Left lobe of liver (tissue), 2 donors: ENCODE data around the gene RUNX3. TPM values are rescaled to one million over a fixed set of nuclear protein-coding genes. Genes with fewer than 3 reads are reported as not detected.
"Not testable (repeated sequence)": the region's sequence is repeated elsewhere in the genome, so short reads cannot be mapped to it uniquely, and the experiment has no call there.

ENCODE experiments used
- ATAC-seq: fragments of 200-7000 bp; cut with Tn5 transposase; one replicate; pipeline ENCODE4 v1.9.1; 2020; ENCODE audit warnings: mild to moderate bottlenecking, moderate library complexity
- DNase-seq: peaks from one replicate; pipeline ENCODE4 v3.0.0-alpha.2; 2020; ENCODE audit warnings: low spot score
- total RNA-seq: library from RNA; stranded (reverse); gene quantifications from one replicate; pipeline ENCODE4 v1.2.1, GENCODE V29; 2021
- donor health status: DM: no; HTN: no; CAD: no; lungs with moderate emphysema.
- donor health status: DM: no; HTN: yes; CAD: no.

RUNX3 gene
- total RNA-seq, 1 donor from 2014 or later, result 0.86 TPM

DNA sequence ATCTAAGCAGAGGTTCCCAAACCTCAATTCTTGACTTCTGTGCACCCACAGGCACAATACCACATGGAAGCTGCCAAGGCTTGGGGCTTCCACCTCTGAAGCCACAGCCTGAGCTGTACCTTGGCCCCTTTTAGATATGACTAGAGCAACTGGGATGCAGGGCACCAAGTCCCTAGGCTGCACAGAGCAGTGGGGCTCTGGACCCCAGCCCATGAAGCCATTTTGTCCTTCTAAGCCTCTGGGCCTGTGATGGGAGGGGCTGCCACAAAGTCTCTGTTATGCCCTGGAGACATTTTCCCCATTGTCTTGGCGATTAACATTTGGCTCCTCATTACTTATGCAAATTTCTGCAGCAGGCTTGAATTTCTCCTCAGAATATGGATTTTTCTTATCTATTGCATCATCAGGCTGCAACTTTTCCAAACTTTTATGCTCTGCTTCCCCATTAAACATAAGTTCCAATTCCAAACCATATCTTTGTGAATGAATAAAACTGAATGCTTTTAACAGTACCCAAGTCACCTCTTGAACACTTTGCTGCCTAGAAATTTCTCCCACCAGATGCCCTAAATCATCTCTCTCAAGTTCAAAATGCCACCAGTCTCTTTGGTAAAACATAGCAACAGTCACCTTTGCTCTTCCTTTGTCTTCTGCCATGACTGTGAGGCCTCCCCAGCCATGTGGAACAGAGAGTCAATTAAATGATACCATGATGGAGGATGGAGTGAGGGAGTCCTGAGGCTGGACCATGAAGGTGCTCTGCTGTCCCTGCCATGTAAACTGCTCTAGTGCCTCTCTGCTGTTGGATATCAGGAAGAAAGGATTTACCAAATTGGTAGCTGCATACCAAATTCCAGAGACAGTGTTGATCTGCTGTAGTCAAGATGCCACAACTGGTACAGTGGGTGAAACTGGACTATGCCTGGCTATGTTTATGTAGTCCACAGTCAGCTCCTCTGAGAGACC lies 37.6 kb downstream of the RUNX3 start:
- DNase-seq, result peak; percentile 31
- ATAC-seq, result no peak

DNA sequence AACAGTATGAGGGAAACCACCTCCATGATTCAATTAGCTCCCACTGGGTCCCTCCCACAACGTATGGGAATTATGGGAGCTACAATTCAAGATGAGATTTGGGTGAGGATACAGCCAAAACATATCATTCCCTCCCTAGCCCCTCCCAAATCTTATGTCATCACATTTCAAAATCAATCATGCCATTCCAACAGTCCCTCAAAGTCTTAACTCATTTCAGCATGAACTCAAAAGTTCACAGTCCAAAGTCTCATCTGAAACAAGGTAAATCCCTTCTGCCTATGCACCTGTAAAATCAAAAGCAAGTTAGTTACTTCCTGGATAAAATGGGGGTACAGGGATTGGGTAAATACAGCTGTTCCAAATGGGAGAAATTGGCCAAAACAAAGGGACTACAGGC lies 38.7 kb downstream of the RUNX3 start:
- not testable (repeated sequence) for DNase-seq
- ATAC-seq, result peak; percentile 64

DNA sequence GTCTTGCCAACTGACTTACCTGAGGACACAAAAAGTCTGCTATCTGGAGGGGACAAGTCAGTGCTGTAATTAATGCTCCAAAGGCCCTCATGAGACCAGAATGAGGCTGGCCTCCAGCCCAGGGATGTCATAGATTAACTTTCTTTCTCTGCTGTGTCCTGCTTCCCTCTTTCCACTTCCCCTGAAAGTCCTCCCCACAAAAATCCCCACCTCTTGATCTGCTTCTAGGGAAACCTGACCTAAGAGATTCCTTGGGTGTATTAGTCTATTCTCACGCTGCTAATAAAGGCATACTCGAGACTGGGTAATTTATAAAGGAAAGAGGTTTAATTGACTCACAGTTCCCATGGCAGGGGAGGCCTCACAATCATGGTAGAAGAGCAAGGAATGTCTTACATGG lies 39.2 kb downstream of the RUNX3 start:
- peak; percentile 47 for DNase-seq
- ATAC-seq, result peak; percentile 85

DNA sequence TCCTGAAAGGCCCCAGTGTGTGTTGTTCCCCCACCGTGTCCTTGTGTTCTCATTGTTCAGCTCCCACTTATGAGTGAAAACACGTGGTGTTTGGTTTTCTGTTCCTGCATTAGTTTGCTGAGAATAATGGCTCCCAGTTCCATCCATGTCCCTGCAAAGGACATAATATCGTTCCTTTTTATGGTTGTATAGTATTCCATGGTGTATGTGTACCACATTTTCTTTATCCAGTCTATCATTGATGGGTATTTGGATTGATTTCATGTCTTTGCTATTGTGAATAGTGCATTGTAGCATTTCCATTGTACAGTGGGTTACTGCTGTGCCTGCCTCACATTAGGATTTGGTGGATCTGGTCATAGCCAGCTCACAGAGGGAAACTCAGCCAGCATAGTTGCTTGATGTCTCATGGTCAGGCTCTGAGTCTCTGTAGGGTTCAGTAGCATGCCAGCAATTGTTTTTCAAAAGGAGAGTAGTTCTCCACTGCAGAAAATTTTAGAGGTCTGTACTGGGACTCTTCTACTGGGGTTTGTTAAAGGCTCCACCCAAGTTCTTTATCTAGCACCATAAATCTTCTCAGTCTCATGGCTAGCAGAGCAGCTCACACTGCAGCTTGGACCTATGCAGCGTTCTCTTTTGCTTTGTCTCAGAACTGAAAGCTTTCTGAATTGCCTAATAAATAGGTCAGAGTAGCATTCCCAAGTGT lies 41.0 kb downstream of the RUNX3 start:
- ATAC-seq, result no peak

DNA sequence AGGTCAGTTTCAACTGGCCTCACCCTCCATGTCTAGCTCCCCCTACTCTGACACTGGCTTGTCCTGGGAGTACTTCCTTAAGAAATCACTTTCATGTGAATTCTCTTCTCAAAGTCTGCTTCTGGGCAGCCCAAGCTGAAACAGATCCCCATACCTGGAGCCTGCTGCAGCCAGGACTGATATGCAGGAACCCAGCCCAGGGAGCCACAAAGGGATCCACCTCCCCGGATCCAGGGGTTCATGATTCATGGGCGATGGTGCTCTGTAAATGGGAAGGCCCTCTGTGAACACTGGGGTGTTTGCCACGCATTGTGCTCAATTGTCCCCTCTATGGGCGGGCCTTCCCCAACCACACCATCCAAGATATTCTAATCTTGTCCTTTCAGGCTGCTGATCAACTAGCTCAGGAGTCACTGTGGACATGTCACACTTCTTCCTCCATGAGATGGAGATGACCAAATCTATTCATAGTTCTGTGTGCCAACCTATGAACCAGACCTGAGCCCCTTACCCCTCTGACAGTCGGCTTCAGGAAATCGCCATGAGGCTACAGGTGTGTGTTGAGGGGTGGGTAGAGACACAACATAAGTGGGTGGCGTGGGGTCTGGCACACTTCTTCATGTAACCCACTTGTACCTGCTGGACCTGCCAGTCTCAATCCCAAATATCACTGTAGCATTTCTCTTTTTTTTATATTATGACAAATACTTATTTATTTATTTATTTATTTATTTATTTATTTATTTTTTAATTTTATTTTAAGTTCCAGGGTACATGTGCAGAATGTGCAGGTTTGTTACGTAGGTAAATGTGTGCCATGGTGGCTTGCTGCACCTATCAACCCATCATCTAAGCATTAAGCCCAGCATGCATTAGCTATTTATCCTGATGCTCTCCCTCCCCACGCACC lies 41.8 kb downstream of the RUNX3 start:
- DNase-seq, result peak; percentile 35
- ATAC-seq, result no peak

More for the DNA sequence above, 41.0 kb downstream of the RUNX3 start:
- no peak for DNase-seq

DNA sequence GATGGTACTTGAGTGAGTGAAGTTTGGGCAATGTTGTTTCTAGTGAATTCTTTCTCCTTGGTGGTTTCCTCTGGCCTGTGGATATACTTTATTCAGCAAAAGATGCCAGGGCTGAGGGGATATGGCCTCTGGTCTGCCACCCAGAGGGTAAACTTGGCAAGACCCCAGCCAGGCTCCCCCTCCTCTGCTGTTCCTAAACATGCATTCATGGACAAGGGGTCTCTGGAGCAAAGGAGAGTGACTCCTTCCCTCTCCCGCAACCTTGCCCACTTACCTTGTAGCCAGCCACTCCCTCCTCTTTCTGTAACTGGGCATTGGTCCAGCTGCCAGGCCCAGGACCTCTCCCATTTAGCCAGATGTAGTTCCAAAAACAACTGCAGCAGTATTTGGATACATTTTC lies 43.8 kb downstream of the RUNX3 start:
- peak; percentile 23 for DNase-seq
- no peak for ATAC-seq

DNA sequence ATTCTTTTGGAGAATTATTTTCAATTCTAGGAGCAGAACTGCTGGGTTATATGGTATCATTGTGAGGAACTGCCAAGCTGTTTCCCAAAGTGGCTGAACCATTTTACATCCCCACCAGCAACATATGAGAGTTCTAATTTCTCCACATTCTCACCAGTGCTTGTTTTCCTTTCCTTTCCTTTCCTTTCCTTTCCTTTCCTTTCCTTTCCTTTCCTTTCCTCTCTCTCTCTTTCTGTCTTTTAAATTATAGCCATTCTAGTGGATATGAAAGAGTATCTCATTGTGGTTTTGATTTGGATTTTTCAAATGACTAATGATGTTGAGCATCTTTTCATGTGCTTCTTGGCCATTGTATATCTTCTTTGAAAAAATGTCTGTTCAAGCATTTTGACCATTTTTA lies 45.3 kb downstream of the RUNX3 start:
- DNase-seq, result no peak
- no peak for ATAC-seq

DNA sequence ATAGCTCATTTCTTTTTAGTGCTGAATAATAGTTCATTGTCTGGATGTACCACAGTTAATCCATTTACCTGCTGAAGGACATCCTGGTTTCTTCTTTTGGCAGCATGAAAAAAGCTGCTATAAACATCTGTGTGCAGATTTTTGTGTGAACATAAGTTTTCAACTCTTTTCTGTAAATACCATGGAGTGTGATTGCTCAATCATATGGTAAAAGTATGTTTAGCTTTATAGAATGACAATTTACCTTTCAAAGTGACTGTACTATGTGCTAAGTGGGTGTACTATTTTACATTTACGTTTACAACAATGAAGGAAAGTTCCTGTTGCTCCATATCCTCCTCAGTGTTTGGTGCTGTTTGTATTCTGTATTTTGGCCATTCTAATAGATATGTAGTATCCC lies 49.0 kb downstream of the RUNX3 start:
- no peak for ATAC-seq
- DNase-seq, result no peak

DNA sequence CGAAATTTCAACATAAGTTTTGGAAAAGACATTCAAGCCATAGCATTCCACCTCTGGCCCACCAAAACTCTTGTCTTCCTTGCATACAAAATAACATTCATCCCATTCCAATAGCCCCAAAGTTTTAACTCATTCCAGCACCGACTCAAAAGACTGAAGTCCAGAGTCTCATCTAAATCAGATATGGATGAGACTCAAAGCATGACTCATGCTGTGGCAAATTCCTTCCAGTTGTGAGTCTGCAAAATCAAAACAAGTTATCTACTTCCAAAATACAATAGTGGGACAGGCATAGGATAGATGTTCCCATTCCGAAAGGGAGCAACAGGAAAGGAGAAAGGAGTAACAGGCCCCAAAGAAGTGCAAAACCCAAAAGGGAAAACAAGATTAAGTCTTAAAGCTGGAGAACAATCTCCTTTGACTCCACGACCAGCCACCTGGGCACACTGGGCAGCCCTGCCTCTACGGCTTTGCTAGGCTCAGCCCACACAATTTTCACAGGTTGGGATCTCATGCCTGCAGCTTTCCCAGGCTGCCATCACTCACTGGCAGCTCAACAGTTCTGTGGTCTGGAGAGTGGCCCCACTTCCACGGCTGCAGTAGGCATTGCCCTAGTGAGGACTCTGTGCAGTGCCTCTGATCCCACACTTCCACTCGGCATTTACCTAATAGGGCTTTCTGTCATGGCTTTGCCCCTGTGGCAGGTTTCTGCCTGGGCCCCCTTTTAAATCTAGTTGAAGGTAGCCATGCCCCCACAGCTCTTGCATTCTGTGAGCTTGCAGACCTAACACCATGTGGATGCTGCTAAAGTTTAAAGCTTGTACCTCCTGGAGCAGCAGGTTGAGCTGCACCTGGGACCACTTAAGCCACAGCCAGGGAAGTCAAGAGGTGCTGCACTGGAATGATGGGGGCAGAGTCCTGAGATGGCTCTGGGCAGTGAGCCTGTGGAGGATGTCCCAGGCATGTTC lies 51.0 kb downstream of the RUNX3 start:
- DNase-seq, result no peak
- ATAC-seq, result no peak

DNA sequence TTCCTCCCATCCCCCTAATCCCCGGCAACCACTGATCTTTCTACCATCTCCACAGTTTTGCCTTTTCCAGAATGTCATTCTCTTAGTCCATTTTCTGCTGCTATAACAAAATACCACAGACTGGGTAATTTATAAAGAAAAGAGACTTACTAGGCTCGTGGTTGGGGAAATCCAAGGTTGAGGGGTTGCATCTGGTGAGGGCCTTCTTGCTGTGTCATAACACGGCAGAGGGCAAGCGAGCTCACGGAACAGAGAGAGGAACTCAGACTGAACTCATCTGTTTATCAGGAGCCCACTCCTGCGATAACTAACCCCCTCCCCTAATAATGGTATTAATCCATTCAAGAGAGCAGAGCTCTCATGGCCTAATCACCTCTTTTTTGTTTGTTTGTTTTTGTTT lies 52.0 kb downstream of the RUNX3 start:
- ATAC-seq (no peak), DNase-seq (no peak)

DNA sequence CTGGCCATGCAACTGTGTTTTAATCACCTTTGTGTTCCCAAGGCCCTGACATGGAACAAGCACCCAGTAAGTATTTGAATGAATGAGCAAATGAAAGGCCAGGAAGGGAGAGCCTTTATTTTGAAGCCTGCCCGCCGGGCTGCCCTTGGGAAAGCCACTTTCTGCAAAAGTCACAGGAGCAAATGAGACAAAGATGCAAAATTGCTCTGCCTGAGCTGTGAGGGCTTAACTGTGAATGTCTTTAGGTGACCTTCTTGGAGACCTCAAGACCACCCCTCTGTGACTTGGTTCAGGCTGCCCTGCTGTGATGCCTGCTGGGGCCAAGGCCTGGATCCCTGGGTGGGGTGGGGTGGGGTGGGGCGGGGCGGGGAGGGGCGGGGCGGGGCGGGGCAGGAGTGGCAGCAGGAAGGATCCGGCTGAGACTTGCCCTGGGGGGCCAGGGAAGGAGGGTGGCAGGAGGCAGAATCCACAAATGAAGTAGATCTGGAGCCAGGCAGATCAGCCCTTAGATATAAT lies 54.0 kb downstream of the RUNX3 start:
- no peak for ATAC-seq
- DNase-seq, result no peak

DNA sequence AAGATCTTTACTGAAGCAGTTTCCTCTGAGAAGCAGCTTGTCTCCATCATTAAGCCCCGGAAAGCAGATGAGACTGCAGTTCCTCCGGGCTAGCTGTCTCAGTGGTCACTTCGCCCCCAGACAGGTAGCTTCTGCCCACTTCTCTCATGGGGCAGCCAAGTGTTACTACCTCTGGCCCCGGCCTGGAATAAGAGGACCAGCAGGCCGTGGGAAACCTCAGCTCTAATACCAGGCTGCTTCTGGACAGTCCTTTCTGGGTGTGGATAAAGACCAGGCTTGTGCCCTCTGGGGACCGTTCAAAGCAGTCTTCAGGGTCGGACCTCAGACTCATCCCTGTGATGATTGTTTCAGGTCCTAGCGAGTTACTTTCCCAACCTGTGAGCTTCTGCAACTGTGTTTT lies 54.8 kb downstream of the RUNX3 start:
- no peak for DNase-seq
- ATAC-seq, result no peak

DNA sequence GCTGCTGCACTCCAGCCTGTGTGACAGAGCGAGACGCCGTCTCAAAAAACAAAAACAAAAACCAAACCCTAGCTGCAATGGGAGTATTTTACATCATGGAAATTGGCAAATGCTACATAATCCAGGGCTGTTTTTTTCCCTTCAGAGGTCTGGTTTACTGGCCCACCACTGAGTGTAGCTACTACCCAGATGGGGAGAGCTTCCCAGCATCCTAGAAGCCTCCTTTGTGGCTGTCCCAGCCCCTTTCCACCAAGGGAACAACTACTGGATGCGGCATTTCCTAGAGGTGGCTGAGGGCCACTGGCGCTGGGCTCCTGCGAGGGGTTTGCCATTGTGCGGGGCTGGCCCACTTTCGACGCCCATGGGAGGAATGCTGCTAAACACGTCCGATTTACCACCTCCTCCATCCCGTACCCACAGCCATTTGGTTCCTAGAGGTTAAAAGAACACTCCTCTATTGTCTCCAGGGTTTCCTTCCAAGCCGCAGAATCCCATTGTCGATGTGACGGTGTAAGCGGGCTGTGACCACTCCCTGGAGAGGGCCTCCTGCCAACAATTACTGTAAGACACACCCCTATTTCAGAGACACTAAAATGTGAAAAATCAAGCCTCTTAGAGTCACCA lies 55.4 kb downstream of the RUNX3 start:
- DNase-seq, result peak; percentile 22
- no peak for ATAC-seq

DNA sequence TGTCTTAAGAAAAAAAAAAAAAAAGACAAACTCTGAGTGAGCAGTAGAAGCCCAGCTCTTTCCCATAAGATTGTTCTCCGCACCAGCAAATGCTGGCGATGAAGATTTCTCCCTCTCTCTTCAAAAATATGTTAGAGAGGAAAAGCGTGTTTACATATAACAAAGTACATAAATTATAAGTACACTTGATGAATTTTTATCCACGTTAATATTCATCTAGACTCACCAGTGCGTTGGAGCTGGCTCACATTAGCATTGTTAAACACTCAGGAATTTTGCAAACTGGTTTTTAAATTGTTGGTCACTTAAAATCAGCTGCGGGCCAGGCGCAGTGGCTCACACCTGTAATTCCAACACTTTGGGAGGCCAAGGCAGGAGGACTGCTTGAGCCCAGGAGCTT lies 56.0 kb downstream of the RUNX3 start:
- no peak for ATAC-seq
- DNase-seq, result no peak

DNA sequence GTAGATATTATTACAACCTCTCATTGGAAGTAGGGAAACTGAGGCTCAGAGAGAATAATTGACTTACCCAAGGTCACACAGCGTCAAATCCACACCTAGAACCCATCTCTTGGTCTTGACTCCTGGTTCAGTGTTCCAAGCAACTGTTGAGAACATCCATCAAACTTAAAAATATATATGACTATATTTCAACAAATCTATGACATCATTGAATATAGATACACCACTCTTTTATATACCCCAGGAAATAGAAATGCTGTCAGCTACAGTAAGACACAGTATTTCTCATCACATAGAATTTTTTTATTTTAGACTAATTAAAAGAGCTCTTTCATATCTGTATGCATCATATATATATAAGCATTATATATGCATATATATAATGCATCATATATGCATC lies 56.9 kb downstream of the RUNX3 start:
- ATAC-seq (no peak), DNase-seq (no peak)

DNA sequence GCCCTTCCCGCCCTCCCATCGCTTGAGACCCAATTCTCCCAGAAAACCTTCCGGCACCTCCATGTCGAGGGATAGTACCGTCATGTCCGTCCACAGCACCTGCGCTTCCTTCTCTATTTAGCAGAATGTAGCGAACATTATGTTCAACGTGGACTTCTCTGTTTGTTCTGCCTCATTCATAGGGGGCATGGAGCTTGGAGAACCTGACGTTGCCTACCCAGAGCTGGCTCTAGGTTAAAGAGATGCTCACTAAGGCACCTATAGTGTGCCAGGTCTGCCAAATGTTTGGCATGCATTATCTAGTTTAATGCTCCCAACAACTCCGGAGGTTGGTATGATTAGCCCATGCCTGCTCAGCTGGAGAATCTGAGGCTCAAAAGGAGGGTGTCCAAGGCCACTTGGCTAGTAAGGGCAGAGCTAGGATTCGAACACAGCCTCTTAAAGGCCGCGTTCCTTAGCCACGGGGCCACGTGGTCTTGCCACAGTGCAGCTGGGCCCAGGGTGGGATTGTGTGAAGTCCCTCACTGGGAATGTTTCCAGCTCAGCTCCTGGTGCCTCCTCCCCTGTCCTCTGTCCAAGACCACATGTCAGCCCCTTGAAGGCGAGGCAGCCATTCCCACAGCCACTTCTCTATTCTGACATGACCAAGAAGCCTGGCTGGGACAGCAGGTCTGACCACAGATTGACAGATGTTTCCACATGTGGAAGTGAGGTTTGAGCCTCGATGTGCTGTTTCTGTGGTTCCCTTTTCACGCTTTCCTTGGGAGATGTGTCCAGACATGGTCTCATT lies 57.8 kb downstream of the RUNX3 start:
- ATAC-seq, result no peak
- peak; percentile 27 for DNase-seq

DNA sequence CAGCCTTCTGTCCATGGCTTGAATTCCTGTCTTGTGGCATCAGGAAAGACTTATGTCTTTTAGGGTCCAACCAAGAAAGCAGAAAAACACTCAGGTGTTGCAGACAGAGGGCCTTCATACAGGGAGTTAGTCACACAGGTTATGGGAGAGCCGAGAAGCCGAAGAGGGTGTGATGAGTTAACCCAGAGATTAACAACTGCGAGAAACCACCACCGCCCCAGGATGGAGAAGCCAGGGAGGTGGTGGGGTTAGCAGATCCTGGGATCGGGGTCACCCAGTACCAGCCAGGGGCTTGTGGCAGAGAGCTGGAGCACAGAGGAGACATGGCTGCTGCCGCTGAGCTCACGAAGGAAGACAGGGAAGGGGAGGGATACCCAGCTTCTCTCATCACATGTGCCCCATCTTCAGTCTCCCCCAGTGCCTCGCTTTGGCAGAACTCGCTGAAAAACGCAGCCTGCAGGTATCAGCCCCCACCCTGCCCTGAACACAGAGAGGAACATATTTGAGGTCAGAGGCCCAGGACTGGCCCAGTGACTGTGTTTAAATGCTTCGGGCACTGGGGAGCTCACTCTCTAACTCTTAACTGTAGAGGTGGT lies 58.7 kb downstream of the RUNX3 start:
- ATAC-seq (no peak), DNase-seq (no peak)
